Measurements from ENCODE around the gene CROCC2.

The CROCC2 gene

DNA sequence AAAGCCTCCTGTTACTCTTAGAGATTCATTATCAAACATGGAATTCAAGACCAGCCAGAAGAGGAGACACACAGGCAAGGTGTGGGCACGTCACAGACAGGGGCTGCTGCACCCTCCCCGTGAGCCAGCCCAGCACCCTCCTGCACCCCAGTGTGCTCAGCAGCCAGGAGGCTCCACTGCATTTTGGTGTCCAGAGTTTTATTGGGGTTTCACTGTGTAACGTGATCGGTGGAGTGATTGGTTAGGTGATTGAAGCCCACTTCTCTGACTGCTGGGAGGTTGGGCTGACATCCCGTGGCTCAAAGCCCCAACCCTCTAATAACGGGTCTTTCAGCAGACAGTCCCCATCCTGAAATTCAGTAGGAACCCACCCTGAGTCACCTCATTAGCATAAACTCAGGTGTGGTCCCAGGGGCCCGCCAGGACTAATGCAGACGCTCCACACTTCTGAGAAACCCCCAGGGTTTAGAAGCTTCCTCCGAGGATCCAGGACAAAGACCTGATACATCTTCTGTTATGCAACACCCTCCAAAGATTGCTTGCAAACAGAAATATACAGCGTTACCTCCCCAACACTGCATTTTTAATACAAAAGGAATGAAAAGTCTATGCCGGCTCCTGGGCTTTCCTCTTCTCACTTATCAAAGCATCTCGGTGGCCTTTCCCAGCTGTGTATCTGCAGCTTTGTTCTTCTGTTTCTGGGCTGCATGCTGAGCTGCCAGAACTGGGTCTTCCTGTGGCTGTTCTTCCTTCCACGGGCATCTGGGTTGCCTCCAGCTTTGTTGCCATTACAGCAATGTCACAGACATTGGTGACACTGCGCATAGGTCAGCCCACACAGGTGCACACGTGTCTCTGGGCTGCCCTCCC, 48.5 kb downstream of the CROCC2 start:
- H3K27ac ChIP-seq (ENCODE audit: extremely low read depth, low read depth, low read length) = no peak overlapping the region
- ChIA-PET CTCF (interaction anchor here (0.7 kb wide), 1 partner anchor 335 kb away, joined by 3 read pairs; no protein-coding TSS in a partner anchor), POLR2A (no interaction called here)
- no peaks in the 10 kb centered on the region for H3K36me3 ChIP-seq (ENCODE audit: control insufficient read depth in 2 of 2, insufficient read depth in 1 of 2, low read length in 2 of 2)
- H3K9me3 ChIP-seq (ENCODE audit: control insufficient read depth, insufficient read depth, low read depth, low read length) = no peaks in the 10 kb centered on the region
- H3K4me3 ChIP-seq (ENCODE audit: low read depth, low read length) = no peak overlapping the region
- TF ChIP-seq ZNF302 (tag by site-specific recombination; IDR thresholded peaks at IDR 0.05; ENCODE audit: low read depth) = no peak
- 0 out of 2 replicates have a peak, but pooled peaks have one; percentile 48 for TF ChIP-seq ZNF449 (tag by site-specific recombination; IDR thresholded peaks at IDR 0.05)
- H3K4me1 ChIP-seq (ENCODE audit: control insufficient read depth, insufficient read depth, low read length) = no peaks in the 10 kb centered on the region

DNA sequence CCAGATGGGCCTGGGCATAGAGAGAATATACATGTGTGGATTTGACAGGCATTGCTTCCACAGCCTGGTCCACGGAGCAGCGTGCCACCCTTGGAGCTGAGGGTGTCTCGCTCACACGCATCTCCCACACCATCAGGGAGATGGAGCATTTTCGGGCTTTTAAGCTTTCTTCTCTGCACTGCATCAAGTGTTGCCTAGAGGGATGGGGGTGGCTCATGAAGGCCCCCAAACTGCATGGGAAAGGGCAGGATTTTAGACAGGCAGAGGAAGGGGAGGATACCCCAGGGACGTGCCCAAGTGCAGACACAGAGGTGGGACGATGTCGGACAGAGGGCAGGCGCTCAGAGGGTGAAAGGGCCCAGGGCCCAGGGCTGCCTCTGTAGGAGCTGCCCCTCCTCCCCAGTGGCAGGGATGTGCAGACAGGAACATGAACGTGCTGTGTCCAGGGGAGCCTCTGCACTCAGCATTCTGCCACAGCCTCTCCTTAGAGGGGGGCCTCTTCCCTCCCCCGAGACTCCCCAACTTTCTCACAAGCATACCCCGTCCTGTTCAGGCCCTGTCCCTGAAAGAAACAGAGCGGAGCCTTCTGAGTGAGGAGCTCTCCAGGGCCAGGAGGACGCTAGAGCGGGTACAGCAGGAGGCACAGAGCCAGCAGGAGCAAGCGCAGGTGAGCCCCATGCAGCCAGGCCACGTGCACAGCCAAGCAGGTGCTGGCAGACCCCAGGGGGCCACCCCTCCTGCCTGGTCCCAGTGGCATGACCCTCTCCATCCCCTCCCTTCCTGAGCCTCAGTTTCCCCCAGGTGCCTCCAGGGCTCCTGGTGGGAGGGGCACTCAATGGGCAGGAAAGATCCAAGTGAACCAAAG, 49.4 kb downstream of the CROCC2 start:
- Histone ChIP-seq H3K27ac (ENCODE audit: extremely low read depth, low read depth, low read length) (no peak overlapping the region), H3K4me1 (ENCODE audit: control insufficient read depth, insufficient read depth, low read length) (no peaks in the 10 kb centered on the region), H3K4me3 (ENCODE audit: low read depth, low read length) (no peak overlapping the region), H3K36me3 (ENCODE audit: control insufficient read depth in 2 of 2, insufficient read depth in 1 of 2, low read length in 2 of 2) (no peaks in the 10 kb centered on the region), H3K9me3 (ENCODE audit: control insufficient read depth, insufficient read depth, low read depth, low read length) (no peaks in the 10 kb centered on the region)
- ChIA-PET CTCF (interaction anchor here (0.7 kb wide), 1 partner anchor 334 kb away, joined by 3 read pairs; no protein-coding TSS in a partner anchor), POLR2A (no interaction called here)
- TF ChIP-seq, protein P1, sequence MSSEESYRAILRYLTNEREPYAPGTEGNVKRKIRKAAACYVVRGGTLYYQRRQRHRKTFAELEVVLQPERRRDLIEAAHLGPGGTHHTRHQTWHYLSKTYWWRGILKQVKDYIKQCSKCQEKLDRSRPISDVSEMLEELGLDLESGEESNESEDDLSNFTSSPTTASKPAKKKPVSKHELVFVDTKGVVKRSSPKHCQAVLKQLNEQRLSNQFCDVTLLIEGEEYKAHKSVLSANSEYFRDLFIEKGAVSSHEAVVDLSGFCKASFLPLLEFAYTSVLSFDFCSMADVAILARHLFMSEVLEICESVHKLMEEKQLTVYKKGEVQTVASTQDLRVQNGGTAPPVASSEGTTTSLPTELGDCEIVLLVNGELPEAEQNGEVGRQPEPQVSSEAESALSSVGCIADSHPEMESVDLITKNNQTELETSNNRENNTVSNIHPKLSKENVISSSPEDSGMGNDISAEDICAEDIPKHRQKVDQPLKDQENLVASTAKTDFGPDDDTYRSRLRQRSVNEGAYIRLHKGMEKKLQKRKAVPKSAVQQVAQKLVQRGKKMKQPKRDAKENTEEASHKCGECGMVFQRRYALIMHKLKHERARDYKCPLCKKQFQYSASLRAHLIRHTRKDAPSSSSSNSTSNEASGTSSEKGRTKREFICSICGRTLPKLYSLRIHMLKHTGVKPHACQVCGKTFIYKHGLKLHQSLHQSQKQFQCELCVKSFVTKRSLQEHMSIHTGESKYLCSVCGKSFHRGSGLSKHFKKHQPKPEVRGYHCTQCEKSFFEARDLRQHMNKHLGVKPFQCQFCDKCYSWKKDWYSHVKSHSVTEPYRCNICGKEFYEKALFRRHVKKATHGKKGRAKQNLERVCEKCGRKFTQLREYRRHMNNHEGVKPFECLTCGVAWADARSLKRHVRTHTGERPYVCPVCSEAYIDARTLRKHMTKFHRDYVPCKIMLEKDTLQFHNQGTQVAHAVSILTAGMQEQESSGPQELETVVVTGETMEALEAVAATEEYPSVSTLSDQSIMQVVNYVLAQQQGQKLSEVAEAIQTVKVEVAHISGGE (tag by site-specific recombination; conservative IDR thresholded peaks at IDR 0.05; ENCODE audit: low read depth) = no peak
- TF ChIP-seq ZNF555 (tag by site-specific recombination; conservative IDR thresholded peaks at IDR 0.05) (no peak), FEZF1 (tag by site-specific recombination; IDR thresholded peaks at IDR 0.05) (no peak)

GRCh38 chr2:240956171-240956934, 50.2 kb downstream of the CROCC2 start:
- TF ChIP-seq GLIS1 (tag by site-specific recombination; IDR thresholded peaks at IDR 0.05) (peak; percentile 76), ZNF473 (tag by site-specific recombination; IDR thresholded peaks at IDR 0.05) (no peak), ZNF518A (tag by site-specific recombination; conservative IDR thresholded peaks at IDR 0.05; ENCODE audit: low read depth) (no peak), MYNN (tag by site-specific recombination; IDR thresholded peaks at IDR 0.05; ENCODE audit: borderline replicate concordance) (no peak), GLIS2 (tag by site-specific recombination; IDR thresholded peaks at IDR 0.05) (0 out of 2 replicates have a peak, but pooled peaks have one; percentile 21), ZIC2 (tag by site-specific recombination; IDR thresholded peaks at IDR 0.05) (peak; percentile 63)
- H3K27ac ChIP-seq (ENCODE audit: extremely low read depth, low read depth, low read length) = no peak overlapping the region
- no peaks in the 10 kb centered on the region for H3K36me3 ChIP-seq (ENCODE audit: control insufficient read depth in 2 of 2, insufficient read depth in 1 of 2, low read length in 2 of 2)
- H3K4me1 ChIP-seq (ENCODE audit: control insufficient read depth, insufficient read depth, low read length) = no peaks in the 10 kb centered on the region
- CTCF ChIA-PET = no interaction called here
- POLR2A ChIA-PET = no interaction called here
- H3K4me3 ChIP-seq (ENCODE audit: low read depth, low read length) = no peak overlapping the region
- H3K9me3 ChIP-seq (ENCODE audit: control insufficient read depth, insufficient read depth, low read depth, low read length) = no peaks in the 10 kb centered on the region
